NCI-H128 (cell line): ENCODE results near the gene RAP1B.

Source experiments
- DNase-seq: peaks from one replicate; lab custom pipeline; 2025; ENCODE audit not compliant: unreplicated experiment; lab: John Stamatoyannopoulos, UW

RAP1B gene

DNA sequence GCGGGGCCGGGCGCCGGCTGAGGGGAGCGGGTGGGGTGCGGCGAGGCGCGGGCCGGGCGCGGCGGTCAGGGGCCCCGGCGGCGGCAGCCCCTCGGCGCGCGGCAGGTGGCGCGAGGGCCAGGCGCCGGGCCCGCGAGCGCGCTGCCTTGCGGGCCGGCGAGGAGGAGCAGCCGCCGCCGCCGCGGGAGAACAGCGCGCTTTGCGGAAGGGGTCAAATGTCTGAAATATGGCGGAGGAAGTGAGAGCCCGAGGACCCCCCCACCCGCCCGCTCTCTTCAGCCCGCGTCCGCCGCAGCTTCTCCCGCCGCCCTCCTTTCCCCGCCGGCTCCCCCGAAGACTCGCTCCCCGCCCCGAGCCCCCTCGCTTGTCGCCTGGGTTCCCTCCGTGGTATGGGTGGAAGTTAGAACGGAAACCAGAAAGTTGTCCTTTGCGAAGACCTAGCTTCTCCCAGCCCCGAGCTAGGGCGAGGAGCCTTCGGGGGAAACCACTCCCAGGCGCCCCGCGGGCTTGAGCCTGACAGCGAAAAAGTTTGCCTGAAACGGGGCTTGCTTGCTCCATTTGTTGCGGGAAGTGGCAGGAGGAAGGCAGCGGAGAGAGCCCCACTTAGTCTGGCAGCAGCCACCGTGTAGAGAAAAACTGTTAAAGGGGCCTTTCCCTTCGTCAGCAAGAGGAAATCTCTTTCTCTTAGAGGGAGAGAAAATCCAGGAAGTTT, 551 bp downstream of the RAP1B start:
- no peak for DNase-seq

DNA sequence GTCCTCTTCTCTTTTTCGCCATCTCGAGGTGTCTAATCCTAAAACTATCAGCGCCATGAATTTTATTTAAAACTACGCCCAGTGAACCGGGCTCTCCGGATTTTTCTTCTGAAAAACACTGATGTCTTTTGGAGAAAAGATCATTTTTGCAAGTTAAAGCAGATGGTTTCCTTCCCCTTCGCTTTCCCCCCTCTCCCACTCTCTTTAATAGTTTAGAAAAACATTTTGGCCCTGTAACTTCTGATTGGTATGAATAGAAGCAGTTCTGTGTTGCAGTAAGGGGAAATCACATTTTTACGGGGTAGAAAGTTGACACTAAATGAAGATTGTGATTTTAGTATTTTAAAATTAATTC, 1.1 kb downstream of the RAP1B start:
- no peak for DNase-seq

- no peak for DNase-seq
Observed at GRCh38 chr12:68612202-68612601, 1.5 kb downstream of the RAP1B start.

DNA sequence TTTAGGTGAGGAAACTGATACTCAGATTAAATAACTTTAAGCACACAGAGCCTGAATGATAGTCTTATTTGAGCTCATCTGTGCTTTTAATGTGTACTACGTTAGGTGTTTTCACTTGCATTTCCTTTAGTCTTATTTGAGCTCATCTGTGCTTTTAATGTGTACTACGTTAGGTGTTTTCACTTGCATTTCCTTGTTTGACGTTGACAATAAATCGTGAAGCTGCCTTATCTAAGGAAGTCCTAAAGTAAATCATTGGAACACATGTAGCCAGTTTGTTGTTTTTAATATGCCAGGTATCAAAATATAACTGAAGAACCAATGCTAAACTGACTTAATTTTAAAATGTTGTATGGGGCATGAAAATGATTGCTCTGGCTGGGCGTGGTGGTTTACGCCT, 2.0 kb downstream of the RAP1B start:
- DNase-seq = no peak

- DNase-seq = no peak
Observed at GRCh38 chr12:68613209-68613904, 2.7 kb downstream of the RAP1B start.

GRCh38 chr12:68614105-68614679, 3.5 kb downstream of the RAP1B start:
- DNase-seq = no peak

GRCh38 chr12:68614769-68615168, 4.1 kb downstream of the RAP1B start:
- no peak for DNase-seq

DNA sequence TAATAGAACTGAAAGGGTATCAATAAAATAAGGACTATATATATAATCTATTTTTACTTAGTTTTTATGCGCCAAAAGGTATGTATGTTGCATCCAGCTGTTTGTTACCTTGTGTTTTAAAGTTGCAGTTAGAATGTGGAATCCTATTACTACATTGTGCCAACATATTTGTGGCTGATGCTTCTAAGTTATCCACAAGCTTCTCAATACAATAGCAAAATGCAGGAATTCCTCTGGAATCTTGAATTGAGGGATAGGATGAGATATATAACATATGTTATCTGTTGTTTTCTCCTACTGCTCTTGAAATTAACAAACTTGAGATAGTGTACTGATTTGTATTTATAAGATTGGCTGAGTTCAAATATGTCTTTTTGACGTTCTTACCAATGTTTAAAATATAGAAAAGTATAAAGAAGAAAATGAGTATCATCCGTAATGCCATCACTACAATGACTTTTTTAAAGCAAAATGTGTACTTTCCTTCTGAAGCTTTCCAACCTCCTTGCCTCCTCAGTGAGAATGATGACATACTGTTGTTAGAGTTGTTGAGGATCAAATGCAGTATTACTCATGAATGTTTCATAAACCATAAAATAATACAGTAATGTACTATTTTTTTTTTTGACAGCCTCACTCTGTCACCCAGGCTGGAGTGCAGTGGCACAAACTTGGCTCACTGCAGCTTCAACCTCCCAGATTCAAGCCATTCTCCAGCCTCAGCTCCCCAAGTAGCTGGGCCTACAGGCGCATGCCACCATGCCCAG, 6.6 kb downstream of the RAP1B start:
- DNase-seq = no peak

GRCh38 chr12:68619541-68619940, 8.8 kb downstream of the RAP1B start:
- DNase-seq = no peak

DNA sequence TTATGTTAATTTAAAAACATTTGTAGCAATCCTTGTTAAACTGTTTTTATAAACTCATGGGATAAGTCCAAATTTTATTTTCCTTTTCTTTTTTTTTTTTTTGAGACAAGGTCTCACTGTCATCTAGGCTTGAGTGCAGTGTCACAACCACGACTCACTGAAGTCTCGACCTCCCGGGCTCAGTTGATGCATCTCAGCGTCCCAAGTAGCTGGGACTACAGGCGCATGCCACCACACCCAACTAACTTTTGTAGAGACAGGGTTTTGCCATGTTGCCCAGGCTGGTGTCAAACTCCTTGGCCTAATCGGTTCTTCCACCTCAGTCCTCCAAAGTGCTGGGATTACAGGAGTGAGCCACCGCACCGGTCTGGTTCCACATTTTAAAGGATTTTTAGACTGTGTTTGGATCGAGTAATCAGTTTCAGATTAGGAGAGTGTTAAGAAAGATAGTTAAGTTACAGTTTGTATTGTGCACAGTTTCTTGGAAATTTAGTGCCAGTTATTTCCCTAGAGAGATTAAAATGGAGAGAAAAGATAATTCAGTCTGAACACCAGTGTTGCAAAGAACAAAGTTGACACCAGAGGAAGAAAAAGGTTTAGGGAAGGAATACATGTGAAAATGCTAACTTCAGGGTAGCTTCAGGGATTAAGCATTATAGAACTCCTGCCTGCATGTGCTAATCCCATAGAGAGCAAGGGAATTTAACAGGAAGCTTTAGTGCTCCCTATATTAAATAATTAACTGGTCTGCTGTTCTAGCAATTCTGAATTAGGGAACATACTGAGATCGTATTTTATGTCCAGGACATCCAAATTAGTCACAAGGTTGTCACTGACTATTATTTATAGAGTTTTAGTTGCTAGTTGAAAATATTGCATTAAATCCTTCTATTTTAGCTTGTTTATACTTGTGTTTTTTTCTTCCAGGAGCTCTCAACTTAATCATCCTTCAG, 10.1 kb downstream of the RAP1B start:
- no peak for DNase-seq

- no peak for DNase-seq
Observed at GRCh38 chr12:68621472-68622081, 10.9 kb downstream of the RAP1B start.

DNA sequence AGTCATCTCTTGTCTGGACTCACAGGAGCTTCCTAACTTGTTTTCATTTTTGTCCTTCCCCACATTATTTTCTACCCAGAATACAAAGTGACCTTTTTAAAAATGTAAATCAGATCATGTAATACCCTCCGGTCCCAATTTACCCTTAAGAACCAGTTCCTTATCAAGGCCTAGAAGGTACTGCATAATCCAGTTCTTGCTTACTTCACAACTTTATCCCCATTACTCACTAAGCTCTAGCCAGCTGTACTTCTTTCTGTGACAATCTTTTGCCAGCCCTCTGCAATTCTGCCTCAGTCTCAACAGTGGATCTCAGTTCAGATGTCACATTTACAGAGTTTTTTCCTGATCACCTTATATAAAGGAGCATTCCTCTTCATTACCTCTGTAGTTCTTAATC, 11.6 kb downstream of the RAP1B start:
- DNase-seq = no peak

- DNase-seq = no peak
Observed at GRCh38 chr12:68623059-68623458, 12.4 kb downstream of the RAP1B start.

DNA sequence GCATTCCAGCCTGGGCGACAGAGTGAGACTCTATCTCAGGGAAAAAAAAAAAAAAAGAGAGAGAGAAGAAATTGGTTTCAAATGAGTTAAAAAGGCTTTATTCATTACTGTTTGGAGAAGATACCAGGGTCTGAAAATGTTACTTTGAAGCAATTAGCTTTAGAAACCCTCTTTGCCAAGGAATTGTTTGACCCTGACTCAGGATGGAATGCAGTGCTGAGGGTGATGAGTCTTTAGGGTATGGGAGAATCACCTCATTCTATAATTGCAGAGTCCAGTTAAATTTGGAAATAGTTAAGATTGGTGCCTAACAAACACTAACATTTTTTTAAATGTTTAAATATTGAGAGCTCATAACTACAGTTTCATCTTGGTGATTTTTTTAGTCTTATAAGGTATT, 13.3 kb downstream of the RAP1B start:
- DNase-seq = no peak

DNA sequence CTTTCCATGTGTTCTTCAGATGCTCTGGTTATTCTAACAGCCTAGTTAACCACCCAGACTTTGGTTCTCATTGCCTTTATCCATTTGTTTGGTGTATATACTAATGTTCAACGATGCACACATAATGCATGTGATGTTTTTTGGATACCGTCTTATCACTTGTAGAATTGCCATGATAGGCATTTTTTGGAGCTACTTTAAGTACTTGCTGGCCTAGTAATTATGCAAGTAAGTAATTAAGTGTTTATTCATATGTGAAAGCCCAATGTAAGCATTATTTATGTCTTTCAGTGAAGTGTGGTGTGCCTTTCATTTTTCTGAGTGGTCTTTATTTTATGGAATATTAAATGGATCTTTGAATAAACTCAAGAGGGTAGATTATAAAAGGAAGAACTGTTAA, 14.2 kb downstream of the RAP1B start:
- DNase-seq = no peak

DNA sequence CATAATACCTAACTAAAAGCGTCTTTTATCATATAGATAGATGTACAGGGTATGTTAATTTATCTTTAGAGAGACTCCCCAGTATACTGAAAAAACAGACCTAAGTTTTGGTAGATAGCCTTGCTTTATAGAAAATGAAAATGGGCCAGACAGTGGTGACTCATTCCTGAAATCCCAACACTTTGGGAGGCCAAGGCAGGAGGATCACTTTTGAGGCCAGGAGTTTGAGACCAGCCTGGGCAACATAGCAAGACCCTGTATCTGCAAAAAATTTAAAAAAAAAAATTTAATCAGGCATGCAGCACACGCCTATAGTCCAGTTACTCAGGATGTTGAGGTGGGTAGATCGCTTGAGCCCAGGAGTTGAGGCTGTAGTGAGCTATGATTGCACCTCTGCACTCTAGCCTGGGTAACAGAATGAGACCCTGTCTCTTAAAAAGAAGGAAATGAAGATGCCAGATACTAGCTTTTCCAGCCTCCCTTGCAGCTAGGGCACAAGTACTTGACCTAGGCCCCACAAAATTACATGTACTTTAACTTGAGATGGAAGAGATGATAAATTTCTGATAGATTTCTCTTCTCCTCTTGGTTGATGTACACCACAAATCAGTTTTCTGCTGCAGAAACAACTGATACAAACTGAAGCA, 17.1 kb downstream of the RAP1B start:
- no peak for DNase-seq

DNA sequence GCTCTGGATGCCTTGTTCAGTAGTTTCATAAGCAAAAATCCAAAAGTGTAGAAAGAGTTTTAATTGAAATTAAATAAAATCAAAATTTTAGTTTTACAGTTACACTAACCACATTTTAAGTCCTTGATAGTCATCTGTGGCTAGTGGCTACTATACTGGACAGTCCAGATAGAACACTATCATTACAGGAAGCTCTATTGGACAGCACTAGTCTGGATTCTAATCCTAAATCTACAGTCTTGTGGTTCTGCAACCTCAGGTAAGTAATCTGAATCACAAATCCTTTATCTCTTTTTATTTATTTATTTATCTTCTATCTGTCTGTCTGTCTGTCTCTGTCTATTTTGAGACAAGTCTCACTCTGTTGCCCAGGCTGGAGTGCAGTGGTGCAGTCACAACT, 18.0 kb downstream of the RAP1B start:
- DNase-seq = no peak

- no peak for DNase-seq
Observed at GRCh38 chr12:68630050-68630449, 19.4 kb downstream of the RAP1B start.

DNA sequence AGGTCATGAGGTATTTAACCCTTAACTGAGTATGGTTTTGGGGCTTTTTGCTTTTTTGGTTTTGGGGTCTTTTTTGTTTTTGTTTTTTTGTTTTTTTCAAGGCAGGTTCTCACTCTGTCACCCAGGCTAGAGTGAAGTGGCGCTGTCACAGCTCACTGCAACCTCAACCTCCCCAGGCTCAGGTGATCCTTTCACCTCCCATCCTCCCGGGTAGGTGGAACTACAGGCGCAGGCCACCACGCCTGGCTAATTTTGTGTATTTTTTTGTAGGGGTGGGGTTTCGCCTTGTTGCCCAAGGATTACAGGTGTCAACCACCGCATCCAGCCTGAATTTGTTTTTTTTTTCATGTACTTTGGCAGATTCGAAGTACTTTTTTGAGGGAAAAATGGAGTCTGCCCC, 19.9 kb downstream of the RAP1B start:
- DNase-seq = no peak

DNA sequence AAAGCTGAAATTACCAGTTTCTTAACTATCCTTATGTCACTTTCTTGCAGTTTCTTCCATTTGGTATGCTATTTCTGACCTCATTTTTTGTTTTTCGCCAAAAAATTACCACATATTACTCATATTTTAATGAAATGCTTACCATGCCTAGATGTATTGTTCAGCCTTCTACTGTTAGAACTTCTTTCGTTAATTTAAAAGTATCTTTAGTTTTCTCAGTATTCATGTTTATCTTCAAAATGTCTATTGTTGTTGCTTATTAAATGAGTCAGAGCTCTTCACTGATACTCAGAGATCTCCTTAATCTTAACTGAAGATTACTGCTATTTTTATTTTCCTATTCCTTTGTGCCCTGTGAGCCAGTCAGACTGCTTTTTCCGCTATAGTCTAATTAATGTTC, 20.5 kb downstream of the RAP1B start:
- no peak for DNase-seq
